ENCODE measurements around the gene TEX52.

The TEX52 gene

GRCh38 chr12:2826721-2827515 lies 29.9 kb downstream of the TEX52 start:
- no peak for DNase-seq

DNA sequence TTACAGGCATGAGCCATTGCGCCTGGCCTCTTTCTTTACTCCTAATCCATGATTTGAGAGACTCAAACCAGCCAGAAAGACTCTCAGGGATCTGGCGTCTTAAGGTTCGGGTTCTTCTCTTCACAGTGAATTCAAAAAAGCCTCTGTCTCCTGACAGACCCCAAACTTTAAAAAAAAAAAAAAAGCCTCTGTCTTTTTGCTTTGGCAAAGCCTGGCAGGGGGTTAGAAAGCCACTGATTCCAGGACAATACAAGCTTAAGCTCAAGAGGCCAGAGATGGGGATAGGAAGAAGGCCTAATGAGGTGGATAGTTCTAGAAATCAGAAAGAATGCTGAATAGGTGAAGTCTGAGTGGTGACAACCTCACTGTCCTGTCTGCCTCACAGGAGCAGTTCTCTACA lies 30.8 kb downstream of the TEX52 start:
- no peak for DNase-seq

- DNase-seq: no peak
These were observed 31.7 kb downstream of the TEX52 start for GRCh38 chr12:2825132-2825531.

- no peak for DNase-seq
These were observed 32.3 kb downstream of the TEX52 start for GRCh38 chr12:2824541-2824940.

GRCh38 chr12:2823483-2823882 lies 33.4 kb downstream of the TEX52 start:
- no peak for DNase-seq

DNA sequence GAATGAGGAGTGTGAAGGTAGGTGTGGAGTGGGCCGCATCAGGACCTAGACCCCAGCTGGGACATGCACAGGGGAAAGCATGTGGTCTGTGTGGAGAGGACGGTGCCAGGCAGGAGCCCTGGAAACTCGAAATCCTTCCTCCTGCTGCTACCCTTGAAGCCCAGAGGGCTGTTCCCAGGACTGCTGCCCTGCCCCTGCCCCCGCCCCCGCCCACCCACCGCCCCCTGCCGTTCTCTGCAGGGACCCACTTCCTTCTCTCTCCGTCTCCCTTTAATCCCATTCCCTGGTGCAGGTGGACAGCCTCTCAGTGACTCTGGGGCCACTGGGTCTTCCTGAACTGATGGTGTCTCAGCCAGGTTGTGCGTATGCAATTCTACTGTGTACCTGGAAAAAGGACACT lies 36.4 kb downstream of the TEX52 start:
- DNase-seq: no peak

- no peak for DNase-seq
These were observed 37.0 kb downstream of the TEX52 start for GRCh38 chr12:2819810-2820209.

GRCh38 chr12:2813214-2814185 lies 43.3 kb downstream of the TEX52 start:
- peak; percentile 83 for DNase-seq

DNA sequence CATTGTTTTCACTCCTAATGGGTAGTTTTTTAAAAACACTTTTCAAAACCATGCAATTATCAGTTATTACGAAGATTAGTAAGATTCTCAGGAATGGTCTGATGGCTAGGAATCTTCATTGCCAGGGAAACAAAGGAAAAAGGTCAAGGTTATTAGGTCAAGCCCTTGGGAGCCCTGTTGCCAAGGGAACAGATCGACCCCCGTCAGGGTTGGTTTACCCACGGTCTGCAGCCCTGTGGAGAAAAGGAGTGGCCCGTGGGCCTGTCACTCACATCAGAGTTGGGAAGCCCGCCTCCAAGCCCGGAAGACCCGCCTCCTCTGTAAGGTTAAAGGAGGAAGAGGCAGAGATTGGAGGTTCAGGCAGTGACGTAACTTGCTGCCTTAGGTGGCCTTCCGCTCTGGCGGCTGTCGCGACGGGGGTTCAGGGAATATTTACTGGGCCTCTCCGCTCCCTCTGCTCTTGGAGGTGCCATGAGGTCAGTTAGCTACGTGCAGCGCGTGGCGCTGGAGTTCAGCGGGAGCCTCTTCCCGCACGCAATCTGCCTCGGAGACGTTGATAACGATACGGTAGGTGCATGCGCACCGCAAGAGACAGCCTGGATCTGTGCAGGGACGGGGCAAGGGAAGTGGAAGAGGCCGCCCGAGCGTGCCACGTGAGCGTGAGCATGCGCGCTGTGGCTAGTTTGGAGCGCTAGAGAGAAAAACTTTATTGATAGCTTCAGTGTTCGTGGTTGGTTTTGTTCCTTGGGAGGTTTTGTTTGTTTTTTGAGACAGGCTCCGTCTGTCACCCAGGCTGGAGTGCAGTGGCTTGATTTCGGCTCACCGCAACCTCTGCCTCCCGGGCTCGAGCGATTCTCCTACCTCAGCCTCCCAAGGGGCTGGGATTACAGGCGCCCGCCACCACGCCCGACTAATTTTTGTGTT lies 44.3 kb downstream of the TEX52 start, which contains the start of gene ITFG2:
ITFG2 (plus strand) TSS at position 379 of the 924 bp plus-strand sequence; CDS start at position 472, 93 bp downstream.
- peak; percentile 99 for DNase-seq

- DNase-seq: peak; percentile 51
These were observed 45.0 kb downstream of the TEX52 start for GRCh38 chr12:2811801-2812200.

DNA sequence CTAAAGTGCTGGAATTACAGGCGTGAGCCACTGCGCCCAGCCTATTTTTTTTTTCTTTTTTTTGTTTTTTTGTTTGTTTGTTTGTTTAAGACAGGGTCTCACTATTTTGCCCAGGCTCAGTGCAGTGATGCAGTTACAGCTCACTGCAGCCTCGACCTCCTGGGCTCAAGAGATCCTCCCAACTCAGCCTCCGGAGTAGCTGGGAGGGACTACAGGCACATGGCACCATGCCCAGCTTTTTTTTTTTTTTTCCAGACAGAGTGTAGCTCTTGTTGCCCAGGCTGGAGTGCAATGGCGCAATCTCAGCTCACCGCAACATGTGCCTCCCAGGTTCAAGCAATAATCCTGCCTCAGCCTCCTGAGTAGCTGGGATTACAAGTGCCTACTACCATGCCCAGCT lies 50.1 kb downstream of the TEX52 start:
- no peak for DNase-seq

- no peak for DNase-seq
These were observed 51.7 kb downstream of the TEX52 start for GRCh38 chr12:2805143-2805520.

DNA sequence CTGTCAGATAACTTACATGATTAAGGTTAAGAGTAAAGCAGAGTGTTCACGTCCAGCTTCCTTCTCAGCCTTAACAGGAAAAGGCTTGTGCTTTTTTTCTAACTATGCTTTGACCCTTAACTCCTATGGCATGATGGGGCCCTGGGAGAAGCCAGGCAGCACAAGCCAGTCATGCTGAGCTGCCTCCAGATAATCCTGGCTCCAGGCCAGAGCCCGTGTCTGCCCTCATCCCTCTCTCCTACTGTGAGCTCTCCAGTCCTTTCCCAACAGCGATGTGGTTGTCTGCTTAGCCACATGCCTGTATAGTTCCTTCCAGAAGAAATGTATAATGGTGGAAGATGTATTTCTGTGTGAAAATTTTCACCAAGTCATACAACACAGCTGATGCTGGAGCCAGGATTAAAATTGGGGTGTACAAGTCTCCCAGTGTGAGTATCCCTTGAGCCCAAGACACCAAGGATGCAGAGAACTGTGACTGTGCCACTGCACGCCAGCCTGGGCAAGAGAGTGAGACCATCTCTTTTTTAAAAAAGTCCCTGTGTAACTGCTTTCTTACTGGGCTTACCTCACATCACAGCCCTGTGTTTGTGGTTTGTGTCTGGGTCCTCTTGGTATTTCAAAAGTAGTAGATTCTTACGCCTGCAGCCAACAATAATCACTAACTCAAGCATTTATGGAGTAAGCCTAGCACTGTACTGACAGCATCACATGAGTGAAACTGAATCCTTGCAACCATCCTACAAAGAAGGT lies 52.3 kb downstream of the TEX52 start:
- peak; percentile 24 for DNase-seq

DNA sequence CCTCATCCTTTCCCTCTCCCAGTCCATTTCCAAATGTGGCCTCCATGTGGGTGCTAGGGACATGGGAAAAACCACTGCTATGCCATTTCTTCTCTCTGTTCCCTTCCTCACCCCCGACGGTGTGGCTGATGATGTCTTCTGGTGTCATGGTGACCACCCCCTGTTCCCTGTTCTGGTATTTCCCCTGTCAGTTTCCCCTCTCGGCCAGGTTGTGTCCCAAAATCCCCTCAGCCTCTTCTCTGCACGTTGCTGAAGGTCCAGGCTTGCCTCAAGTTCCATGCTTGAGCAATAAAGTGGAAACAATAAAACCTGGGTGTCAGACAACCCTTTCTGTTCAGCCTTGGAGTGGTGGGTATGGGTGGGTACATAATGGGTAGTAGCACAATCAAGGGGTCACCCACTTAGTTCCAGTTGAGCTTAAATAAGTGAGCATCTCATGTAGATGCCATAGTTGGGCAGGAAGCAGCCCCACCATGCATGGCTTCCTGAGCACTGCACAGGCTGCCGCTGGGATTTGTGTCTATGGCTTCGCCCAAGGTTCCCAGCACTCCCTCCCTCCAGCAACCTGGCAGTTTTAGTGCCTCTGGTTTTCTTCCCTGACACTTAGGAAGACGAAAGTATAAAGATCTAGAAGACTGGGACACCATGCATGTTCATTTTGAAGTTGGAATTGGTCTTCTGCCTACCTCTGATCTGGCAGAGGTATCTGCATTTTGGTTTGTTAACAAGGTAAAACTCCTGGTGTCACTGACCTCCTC lies 53.0 kb downstream of the TEX52 start:
- no peak for DNase-seq

- no peak for DNase-seq
These were observed 55.6 kb downstream of the TEX52 start for GRCh38 chr12:2801044-2801783.

DNA sequence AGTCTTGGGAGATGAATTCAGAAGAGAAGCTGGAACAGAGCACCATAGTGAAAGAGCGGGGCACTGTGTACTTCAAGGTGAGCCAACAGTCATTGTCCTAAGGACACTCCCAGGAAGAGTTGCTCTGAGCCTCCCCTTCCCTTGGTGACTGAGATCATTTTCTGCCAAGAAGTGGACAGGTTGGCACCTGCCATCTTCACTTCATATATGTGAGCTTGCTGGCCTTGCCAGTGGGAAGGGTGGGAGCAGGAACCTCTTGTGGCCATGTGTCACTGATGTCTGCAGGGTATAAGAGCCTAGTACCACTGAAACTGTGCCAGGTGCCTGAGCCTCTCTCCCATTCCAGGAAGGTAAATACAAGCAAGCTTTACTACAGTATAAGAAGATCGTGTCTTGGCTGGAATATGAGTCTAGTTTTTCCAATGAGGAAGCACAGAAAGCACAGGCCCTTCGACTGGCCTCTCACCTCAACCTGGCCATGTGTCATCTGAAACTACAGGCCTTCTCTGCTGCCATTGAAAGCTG lies 56.7 kb downstream of the TEX52 start:
- no peak for DNase-seq
